Left ventricle myocardium inferior (tissue), 1 donor: ENCODE results near the gene SLC9A6. TPM values are rescaled to one million over a fixed set of nuclear protein-coding genes. Genes with fewer than 3 reads are reported as not detected.
A peak's percentile ranks its signal among the peaks of the same experiment; 100 is the strongest.

Experiments
- DNase-seq: peaks from one replicate; pipeline ENCODE4 v3.0.0-alpha.2; 2020
- H3K27ac ChIP-seq: fragments of 200-600 bp; replicated peaks from 2 replicates; pipeline ENCODE4 v1.8.0; 2021
- H3K27me3 ChIP-seq: fragments of 200-600 bp; 2 replicates; pipeline ENCODE4 v1.8.0; 2021; ENCODE audit warnings: low read depth
- H3K36me3 ChIP-seq: fragments of 200-600 bp; 2 replicates; pipeline ENCODE4 v1.8.0; 2021
- H3K4me1 ChIP-seq: fragments of 200-600 bp; 2 replicates; pipeline ENCODE4 v1.8.0; 2021
- H3K4me3 ChIP-seq: fragments of 200-600 bp; 2 replicates; pipeline ENCODE4 v1.8.0; 2021; ENCODE audit warnings: mild to moderate bottlenecking, moderate library complexity
- H3K9me3 ChIP-seq: fragments of 200-600 bp; replicated peaks from 2 replicates; pipeline ENCODE4 v1.8.0; 2021
- intact Hi-C: fragments of 100-400 bp; cut with micrococcal nuclease; formaldehyde crosslinking; loops from one replicate; pipeline ENCODE4 v1.11.0; 2022
- long read RNA-seq: library from polyadenylated mRNA; unstranded; transcript quantifications from one replicate; pipeline ENCODE4 v2.0.0, GENCODE V29; 2021
- total RNA-seq: library from RNA; stranded (reverse); fragmentation: NEBNext Ultra II Directional; extraction: Animal tissue kit (Norgen Biotek cat#: 25700); gene quantifications from one replicate; pipeline ENCODE4 v1.2.1, GENCODE V29; 2021
- TF ChIP-seq, protein P1 (sequence below): fragments of 200-600 bp; IDR thresholded peaks from 2 replicates; pipeline ENCODE4 v1.8.0; 2021; ENCODE audit warnings: antibody characterized with exemption, mild to moderate bottlenecking, borderline replicate concordance
- donor health status: DM: no; HTN: yes; CAD: no; lungs with severe emphysema.

SLC9A6 gene
- total RNA-seq: 15.6 TPM
- long read RNA-seq, full-length matches to known transcripts: 11 of 22 reads
- long read RNA-seq, partial matches to known transcripts: 4 of 22 reads
- long read RNA-seq, other reads (novel, unspliced or antisense): 7 of 22 reads

DNA sequence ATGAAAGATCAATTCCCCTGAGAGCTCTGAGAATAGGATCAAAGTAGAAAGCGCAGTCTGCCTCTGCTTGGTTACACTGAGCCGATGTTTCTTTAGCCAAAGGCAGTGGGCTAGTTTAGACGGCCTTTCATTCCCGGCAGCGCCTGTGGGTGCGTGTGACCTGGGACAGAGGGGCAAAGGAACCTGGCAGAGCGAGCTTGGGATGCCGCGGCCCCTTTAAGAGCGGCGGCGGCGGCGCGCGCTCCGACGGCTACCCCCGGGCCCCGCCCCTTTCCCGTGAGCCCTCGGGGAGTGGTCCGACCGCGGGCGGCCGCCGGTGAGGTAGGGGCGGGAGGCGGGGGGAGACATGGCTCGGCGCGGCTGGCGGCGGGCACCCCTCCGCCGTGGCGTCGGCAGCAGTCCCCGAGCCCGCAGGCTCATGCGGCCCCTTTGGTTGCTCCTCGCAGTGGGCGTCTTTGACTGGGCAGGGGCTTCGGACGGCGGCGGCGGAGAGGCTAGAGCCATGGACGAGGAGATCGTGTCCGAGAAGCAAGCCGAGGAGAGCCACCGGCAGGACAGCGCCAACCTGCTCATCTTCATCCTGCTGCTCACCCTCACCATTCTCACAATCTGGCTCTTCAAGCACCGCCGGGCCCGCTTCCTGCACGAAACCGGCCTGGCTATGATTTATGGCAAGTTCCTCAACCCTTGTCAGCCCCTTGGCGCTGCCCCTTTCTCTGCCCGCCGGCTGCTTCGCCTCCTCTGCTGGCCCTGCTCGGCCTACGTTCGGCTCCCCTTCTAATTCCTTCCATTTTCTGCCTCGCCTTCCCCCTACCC, at the start of gene SLC9A6:
Gene SLC9A6, plus strand, starts transcription at position 279 of the 816 bp plus-strand sequence. Its CDS starts 224 bp downstream, at position 503.
- DNase-seq: peak; percentile 69
- Histone ChIP-seq H3K36me3 (no peaks in the 10 kb centered on the region), H3K4me3 (peak within 1 kb of the TSS; percentile 82), H3K9me3 (no peaks in the 10 kb centered on the region), H3K27ac (peak within 1 kb of the TSS; percentile 82), H3K4me1 (peaks cover 22% of the 10 kb centered on the region), H3K27me3 (no peaks in the 10 kb centered on the region)
- intact Hi-C loops: no loop called here
- TF ChIP-seq, protein P1, sequence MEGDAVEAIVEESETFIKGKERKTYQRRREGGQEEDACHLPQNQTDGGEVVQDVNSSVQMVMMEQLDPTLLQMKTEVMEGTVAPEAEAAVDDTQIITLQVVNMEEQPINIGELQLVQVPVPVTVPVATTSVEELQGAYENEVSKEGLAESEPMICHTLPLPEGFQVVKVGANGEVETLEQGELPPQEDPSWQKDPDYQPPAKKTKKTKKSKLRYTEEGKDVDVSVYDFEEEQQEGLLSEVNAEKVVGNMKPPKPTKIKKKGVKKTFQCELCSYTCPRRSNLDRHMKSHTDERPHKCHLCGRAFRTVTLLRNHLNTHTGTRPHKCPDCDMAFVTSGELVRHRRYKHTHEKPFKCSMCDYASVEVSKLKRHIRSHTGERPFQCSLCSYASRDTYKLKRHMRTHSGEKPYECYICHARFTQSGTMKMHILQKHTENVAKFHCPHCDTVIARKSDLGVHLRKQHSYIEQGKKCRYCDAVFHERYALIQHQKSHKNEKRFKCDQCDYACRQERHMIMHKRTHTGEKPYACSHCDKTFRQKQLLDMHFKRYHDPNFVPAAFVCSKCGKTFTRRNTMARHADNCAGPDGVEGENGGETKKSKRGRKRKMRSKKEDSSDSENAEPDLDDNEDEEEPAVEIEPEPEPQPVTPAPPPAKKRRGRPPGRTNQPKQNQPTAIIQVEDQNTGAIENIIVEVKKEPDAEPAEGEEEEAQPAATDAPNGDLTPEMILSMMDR: no peak

DNA sequence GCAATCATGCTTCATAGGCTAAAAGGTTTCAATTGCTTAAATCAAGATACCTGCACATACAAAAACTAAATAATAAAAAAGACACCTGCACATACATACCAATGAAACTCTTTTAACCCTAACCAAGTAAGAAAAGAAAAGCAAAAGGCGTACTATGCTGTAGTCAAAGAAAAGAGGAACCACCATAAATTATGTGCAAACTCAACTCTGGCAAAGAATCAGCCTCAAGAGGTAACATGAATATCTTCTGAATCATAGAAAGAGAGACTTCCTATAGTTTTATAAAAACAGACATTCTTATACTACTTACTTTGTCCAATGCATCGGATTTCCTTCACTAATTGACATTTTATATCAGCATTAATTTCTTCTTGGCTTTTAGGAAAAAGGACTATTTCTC, 40.7 kb upstream of the SLC9A6 start:
- intact Hi-C loops: no loop called here
- DNase-seq: no peak
- H3K4me1 ChIP-seq: no peaks in the 10 kb centered on the region
- no peak overlapping the region for H3K27ac ChIP-seq
- H3K4me3 ChIP-seq: no peak overlapping the region
- TF ChIP-seq, protein P1: no peak
- no peaks in the 10 kb centered on the region for H3K9me3 ChIP-seq
- peaks cover 8% of the 10 kb centered on the region for H3K36me3 ChIP-seq
- no peaks in the 10 kb centered on the region for H3K27me3 ChIP-seq

DNA sequence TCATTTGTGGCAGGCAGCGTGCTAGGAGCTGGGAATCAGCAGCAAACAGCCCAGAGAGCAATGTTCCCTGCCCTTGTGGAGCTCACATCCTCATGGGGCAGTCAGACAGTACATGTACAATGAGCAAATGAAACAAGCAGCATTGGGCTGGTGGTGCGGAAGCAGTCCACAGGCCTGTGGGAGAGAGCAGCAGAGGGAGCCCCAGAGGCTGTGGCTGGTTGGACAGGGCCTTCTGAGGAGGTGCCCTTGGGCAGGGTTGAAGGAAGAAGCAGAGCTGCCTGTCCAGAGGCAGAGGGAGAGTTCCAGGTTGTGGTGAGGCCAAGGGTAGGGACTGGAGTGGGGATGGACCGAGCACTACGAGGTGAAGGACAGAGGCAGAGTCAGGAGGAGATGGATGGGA, 33.9 kb upstream of the SLC9A6 start:
- no peak for DNase-seq
- no peak overlapping the region for H3K4me3 ChIP-seq
- TF ChIP-seq, protein P1: no peak
- H3K9me3 ChIP-seq: no peaks in the 10 kb centered on the region
- no peaks in the 10 kb centered on the region for H3K4me1 ChIP-seq
- intact Hi-C loops: no loop called here
- H3K36me3 ChIP-seq: no peaks in the 10 kb centered on the region
- no peak overlapping the region for H3K27ac ChIP-seq
- H3K27me3 ChIP-seq: no peaks in the 10 kb centered on the region

DNA sequence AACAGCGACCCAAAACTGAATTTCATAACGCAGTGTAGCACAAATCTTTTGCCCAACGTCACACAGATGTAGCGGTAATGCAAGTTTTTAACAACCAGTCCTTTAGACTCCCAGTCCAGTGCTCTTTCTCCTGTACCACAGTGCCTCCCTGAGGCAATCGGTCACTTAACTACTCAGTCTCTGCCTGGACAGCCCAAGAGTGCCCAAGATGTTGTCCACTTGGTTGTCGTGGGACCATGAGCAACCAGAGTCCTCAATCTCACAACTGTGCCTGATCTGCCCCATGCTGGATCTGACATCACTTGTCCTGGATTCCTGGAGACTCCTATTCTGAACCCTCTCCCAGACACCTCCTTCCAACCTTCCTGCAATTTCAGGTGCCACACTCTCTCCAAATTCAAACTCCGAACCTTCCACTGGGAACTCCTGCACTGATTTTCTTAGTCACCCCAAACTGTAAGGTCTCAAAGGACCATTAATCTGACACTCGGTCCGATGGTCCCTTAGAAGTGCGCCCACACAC, 12.1 kb upstream of the SLC9A6 start:
- TF ChIP-seq, protein P1: peak; percentile 9

DNA sequence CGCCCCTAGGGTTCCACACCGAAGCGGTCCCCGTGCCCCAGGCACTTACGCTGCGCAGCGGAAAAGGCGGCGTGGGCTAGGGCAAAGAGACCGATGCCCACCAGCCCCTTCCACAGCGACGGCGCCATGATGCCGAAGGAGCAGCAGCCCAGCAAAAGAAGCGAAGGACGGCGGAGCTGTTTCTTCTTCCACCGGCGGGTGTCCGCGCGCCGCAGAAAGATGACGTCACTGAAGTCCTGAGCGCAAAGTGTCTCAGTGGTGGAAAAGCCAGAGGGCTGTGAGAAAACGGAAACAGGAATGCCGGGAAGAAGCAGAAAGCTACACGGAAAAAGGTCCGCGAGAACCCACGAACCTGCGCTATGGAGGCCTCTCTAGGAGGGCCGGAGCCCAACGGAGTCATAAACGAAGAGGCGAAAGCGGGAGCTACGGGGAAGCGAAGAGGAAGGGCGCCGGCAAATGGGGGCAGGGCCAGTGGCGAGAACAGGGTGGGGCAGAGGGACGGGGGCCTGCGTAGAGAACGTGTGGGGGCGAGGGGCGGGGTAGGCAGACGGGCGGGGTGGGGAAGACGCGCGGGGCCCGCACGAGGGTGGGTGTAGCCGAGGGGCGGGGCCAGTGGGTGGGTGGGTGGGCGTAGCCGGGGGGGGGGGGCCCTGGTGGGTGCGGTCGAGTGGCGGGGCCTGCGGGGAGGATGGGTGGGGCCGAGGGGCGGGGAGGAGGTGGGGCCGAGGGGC, 11.5 kb upstream of the SLC9A6 start, which contains the start of gene MMGT1:
Gene MMGT1, minus strand, starts transcription at position 441 of the 731 bp plus-strand sequence. Its CDS starts 313 bp downstream, at position 128.
- peak within 1 kb of the TSS; percentile 95 for H3K27ac ChIP-seq
- H3K27me3 ChIP-seq: no peaks in the 10 kb centered on the region
- intact Hi-C loops: no loop called here
- no peaks in the 10 kb centered on the region for H3K36me3 ChIP-seq
- TF ChIP-seq, protein P1: no peak
- peaks cover 24% of the 10 kb centered on the region for H3K4me1 ChIP-seq
- H3K9me3 ChIP-seq: no peaks in the 10 kb centered on the region
- H3K4me3 ChIP-seq: peak within 1 kb of the TSS; percentile 82
- peak; percentile 80 for DNase-seq

More for the DNA sequence above, 12.1 kb upstream of the SLC9A6 start:
- Histone ChIP-seq H3K27ac (peak overlapping the region; percentile 95), H3K4me1 (peaks cover 24% of the 10 kb centered on the region), H3K4me3 (peak overlapping the region; percentile 82), H3K27me3 (no peaks in the 10 kb centered on the region), H3K9me3 (no peaks in the 10 kb centered on the region), H3K36me3 (no peaks in the 10 kb centered on the region)
- no peak for DNase-seq
- intact Hi-C loops: no loop called here
